ENCODE measurements around the gene VPS8. TPM values are rescaled to one million over a fixed set of nuclear protein-coding genes. Genes with fewer than 3 reads are reported as not detected.

Gene VPS8
- total and polyA plus RNA-seq, 2 of the 13 experiments (the other 11 are each of a cell fraction or from before 2014, with no cell fraction given), result 14.2 to 35.1 TPM

- H3K27me3 ChIP-seq (ENCODE audit: control insufficient read depth in 1 of 2, insufficient read depth in 2 of 2, low read length in 2 of 2), result no peaks in the 10 kb centered on the region
- H3K79me2 ChIP-seq (ENCODE audit: insufficient read depth, low read length), result no peaks in the 10 kb centered on the region
- no peaks in the 10 kb centered on the region; a peak in 1 of 5 replicates for H3K36me3 ChIP-seq (replicated peaks in 1 of 2; ENCODE audit: control insufficient read depth in 1 of 2, insufficient read depth in 2 of 2, low read length in 2 of 2)
- ChIA-PET CTCF (ENCODE audit: low intra/inter-chr PET ratio, low total read pairs) (no interaction called here), POLR2A (no interaction called here)
- H2AFZ ChIP-seq (ENCODE audit: low read length), result no peak overlapping the region
- no peak overlapping the region for H3K9ac ChIP-seq (ENCODE audit: insufficient read depth, low read depth, low read length)
- no peak for DNase-seq (ENCODE audit: low spot score)
- H3K4me1 ChIP-seq (ENCODE audit: insufficient read depth, low read length), result peaks cover 26% of the 10 kb centered on the region
- no peak overlapping the region for H3K27ac ChIP-seq (ENCODE audit: extremely low read length, insufficient read depth, low read length)
- 97% methylated on average over 7 of the region's 7 CpGs for WGBS (ENCODE audit: low lambda C conversion rate)
- H3K4me3 ChIP-seq (replicated peaks in 1 of 3; ENCODE audit: insufficient read depth in 1 of 3, low read depth in 2 of 3, low read length in 3 of 3), result no peak overlapping the region
- intact Hi-C loops (cut with micrococcal nuclease; ENCODE audit: unreplicated experiment), result loop anchor here (10.0 kb wide), 1 partner anchor 278 kb away; no protein-coding TSS in a partner anchor
- H4K20me1 ChIP-seq (ENCODE audit: insufficient read depth, low read length), result no peaks in the 10 kb centered on the region
- TF ChIP-seq MAFK (conservative IDR thresholded peaks at IDR 0.05 in 1 of 2, IDR thresholded peaks at IDR 0.05 in 1 of 2; ENCODE audit: low read length in 2 of 2) (peak; percentile 83 to 91), RXRA (CRISPR knock-in tag; IDR thresholded peaks at IDR 0.05) (no peak), MAFF (IDR thresholded peaks at IDR 0.05; ENCODE audit: low read depth, low read length) (peak; percentile 87)
- no peak for ATAC-seq
- no TSS peak for BruUV-seq (replicated peaks)
- FAIRE-seq, result no peak
- in situ Hi-C loops (cut with HindIII; ENCODE audit: extremely low pct_ligation_motif_present, low pct_unique_long_range_greater_than_20kb), result no loop called here
- no peaks in the 10 kb centered on the region for H3K9me3 ChIP-seq (ENCODE audit: low read length)
- H3K4me2 ChIP-seq (ENCODE audit: low read depth, low read length), result no peak overlapping the region
Observed at GRCh38 chr3:185042312-185043050, 230.5 kb downstream of the VPS8 start.

DNA sequence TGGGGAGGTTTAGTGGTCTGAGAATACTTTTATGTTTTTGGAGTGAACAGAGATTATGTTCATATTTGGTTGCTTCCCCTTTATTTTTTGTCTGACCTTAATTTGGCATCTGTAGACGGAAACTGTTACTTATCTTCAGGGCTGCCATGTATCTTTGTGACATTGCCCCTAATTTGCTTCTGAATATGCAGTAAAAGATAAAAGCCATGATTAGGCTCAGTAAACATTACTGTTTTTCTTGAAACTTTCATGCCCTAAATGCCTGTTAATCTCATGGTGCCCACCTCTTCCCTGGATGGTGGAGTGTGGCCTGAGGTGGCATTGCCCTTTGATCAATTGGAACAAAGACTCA is 234.2 kb downstream of the VPS8 start:
- Histone ChIP-seq H3K9ac (ENCODE audit: insufficient read depth, low read depth, low read length) (no peak overlapping the region), H2AFZ (ENCODE audit: low read length) (no peak overlapping the region), H4K20me1 (ENCODE audit: insufficient read depth, low read length) (no peaks in the 10 kb centered on the region), H3K27me3 (ENCODE audit: control insufficient read depth in 1 of 2, insufficient read depth in 2 of 2, low read length in 2 of 2) (no peaks in the 10 kb centered on the region), H3K4me1 (ENCODE audit: insufficient read depth, low read length) (peaks cover 26% of the 10 kb centered on the region), H3K4me2 (ENCODE audit: low read depth, low read length) (peak overlapping the region; percentile 63), H3K27ac (ENCODE audit: extremely low read length, insufficient read depth, low read length) (peak overlapping the region; percentile 70), H3K9me3 (ENCODE audit: low read length) (no peaks in the 10 kb centered on the region), H3K36me3 (replicated peaks in 1 of 2; ENCODE audit: control insufficient read depth in 1 of 2, insufficient read depth in 2 of 2, low read length in 2 of 2) (peaks cover 8 to 16% of the 10 kb centered on the region in 2 experiments; a peak in 4 of 5 replicates), H3K4me3 (replicated peaks in 1 of 3; ENCODE audit: insufficient read depth in 1 of 3, low read depth in 2 of 3, low read length in 3 of 3) (peak overlapping the region in 1 of 3 experiments; percentile 26; a peak in 1 of 6 replicates), H3K79me2 (ENCODE audit: insufficient read depth, low read length) (no peaks in the 10 kb centered on the region)
- 82% methylated on average over 1 of the region's 1 CpG for WGBS (ENCODE audit: low lambda C conversion rate)
- intact Hi-C loops (cut with micrococcal nuclease; ENCODE audit: unreplicated experiment) (loop anchor here (10.0 kb wide), 1 partner anchor 281 kb away; no protein-coding TSS in a partner anchor), in situ Hi-C loops (cut with HindIII; ENCODE audit: extremely low pct_ligation_motif_present, low pct_unique_long_range_greater_than_20kb) (no loop called here)
- FAIRE-seq (peak; percentile 8), DNase-seq (ENCODE audit: low spot score) (no peak), ATAC-seq (peak; percentile 27; the same call in 2 of the 3 replicates)
- BruUV-seq (replicated peaks), result no TSS peak
- ChIA-PET POLR2A (interaction anchor here (1.2 kb wide), 1 partner anchor 24 kb away, joined by 3 read pairs; no protein-coding TSS in a partner anchor), CTCF (ENCODE audit: low intra/inter-chr PET ratio, low total read pairs) (no interaction called here)
- TF ChIP-seq ZNF326 (CRISPR knock-in tag; IDR thresholded peaks at IDR 0.05; ENCODE audit: borderline replicate concordance) (no peak), ASH2L (IDR thresholded peaks at IDR 0.05; ENCODE audit: insufficient read length, low read depth, low read length) (peak; percentile 38), FOSL1 (CRISPR knock-in tag; IDR thresholded peaks at IDR 0.05; ENCODE audit: borderline replicate concordance) (no peak), TBX2 (CRISPR knock-in tag; IDR thresholded peaks at IDR 0.05; ENCODE audit: borderline replicate concordance) (no peak)
- TF ChIP-seq, protein P1, sequence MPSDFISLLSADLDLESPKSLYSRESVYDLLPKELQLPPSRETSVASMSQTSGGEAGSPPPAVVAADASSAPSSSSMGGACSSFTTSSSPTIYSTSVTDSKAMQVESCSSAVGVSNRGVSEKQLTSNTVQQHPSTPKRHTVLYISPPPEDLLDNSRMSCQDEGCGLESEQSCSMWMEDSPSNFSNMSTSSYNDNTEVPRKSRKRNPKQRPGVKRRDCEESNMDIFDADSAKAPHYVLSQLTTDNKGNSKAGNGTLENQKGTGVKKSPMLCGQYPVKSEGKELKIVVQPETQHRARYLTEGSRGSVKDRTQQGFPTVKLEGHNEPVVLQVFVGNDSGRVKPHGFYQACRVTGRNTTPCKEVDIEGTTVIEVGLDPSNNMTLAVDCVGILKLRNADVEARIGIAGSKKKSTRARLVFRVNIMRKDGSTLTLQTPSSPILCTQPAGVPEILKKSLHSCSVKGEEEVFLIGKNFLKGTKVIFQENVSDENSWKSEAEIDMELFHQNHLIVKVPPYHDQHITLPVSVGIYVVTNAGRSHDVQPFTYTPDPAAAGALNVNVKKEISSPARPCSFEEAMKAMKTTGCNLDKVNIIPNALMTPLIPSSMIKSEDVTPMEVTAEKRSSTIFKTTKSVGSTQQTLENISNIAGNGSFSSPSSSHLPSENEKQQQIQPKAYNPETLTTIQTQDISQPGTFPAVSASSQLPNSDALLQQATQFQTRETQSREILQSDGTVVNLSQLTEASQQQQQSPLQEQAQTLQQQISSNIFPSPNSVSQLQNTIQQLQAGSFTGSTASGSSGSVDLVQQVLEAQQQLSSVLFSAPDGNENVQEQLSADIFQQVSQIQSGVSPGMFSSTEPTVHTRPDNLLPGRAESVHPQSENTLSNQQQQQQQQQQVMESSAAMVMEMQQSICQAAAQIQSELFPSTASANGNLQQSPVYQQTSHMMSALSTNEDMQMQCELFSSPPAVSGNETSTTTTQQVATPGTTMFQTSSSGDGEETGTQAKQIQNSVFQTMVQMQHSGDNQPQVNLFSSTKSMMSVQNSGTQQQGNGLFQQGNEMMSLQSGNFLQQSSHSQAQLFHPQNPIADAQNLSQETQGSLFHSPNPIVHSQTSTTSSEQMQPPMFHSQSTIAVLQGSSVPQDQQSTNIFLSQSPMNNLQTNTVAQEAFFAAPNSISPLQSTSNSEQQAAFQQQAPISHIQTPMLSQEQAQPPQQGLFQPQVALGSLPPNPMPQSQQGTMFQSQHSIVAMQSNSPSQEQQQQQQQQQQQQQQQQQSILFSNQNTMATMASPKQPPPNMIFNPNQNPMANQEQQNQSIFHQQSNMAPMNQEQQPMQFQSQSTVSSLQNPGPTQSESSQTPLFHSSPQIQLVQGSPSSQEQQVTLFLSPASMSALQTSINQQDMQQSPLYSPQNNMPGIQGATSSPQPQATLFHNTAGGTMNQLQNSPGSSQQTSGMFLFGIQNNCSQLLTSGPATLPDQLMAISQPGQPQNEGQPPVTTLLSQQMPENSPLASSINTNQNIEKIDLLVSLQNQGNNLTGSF (CRISPR knock-in tag; IDR thresholded peaks at IDR 0.05), result no peak

Data from HepG2 (cell line).